Measurements from ENCODE around the gene CDK4. TPM values are rescaled to one million over a fixed set of nuclear protein-coding genes. Genes with fewer than 3 reads are reported as not detected.

Gene CDK4
- total RNA-seq, 2 experiments from 2014 or later, result 275 to 304 TPM

DNA sequence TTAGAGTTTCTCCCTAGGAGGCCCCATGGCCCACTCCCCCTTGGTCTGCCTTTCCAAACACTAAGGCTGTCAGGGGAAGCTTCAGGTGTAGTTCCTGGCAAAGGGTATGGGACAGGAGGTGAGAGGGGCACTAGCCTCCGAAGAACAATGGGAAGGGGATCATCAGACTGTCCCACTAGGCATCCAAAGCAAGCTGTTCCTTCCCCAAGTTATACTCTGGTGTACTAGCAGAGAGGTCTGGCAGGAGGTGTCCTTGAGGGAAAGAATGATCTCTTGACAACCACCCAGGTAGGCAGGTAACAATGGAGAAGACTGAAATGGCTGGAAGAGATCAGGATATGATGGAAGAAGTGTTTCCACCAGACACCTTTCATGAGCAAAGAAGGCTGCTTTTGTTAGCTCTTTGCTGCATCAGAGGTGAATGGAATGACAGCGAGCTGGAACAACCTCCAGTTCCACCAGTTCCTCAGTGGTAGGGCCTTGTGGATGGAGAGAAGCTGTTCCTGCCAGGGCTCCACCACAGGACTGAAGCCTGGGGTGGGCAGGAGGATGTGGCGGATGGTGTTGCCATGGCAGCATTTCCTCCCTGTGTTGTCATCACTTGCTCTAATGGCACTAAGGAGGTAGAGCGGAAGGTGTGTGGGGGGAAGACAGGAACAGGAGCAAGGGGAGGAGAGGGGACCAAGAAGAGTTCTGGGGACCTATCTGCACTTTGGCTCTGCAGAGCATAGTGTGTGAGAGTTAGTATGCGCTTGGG lies 11.3 kb downstream of the CDK4 start:
- H3K4me1 Mint-ChIP-seq, result peaks cover 55% of the 10 kb centered on the region

DNA sequence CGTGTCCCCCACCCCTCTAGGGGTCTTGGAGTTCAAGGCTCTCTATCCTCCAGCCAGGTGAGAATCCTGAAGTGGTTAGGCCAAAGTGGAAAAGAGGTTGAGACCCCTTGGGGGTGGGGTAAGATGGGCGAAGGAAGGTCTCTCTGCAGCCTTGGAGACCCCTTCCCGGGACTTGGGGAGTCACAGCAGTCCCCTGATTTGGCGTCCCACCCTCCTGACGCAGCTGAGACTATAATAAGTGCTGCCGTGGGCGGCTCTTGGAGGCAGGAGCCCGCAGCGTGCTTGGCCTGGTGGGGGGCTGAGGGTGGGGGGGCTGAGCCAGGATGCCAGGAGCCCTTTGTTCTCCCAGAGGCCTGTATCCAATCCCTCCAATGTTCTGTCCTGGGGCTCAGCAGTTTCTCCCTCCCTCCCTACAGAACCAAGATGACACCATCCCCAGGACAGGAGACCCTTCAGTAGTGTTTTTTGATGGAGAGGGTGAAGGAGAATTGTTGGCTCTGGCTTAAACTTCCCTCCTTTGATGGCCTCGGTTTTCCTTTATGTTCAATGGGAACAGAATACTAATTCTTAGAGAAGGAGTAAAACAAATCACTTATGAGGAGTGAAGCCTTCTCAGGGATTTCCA lies 12.1 kb downstream of the CDK4 start:
- H3K36me3 Mint-ChIP-seq, result peaks cover 5% of the 10 kb centered on the region
- peak overlapping the region; percentile 74 for H3K27ac Mint-ChIP-seq

More for the DNA sequence above, 11.3 kb downstream of the CDK4 start:
- peak; percentile 79 for DNase-seq
- Mint-ChIP-seq H3K36me3 (peaks cover 10% of the 10 kb centered on the region), H3K9me3 (no peaks in the 10 kb centered on the region), H3K4me3 (peak overlapping the region; percentile 94), H3K27ac (peak overlapping the region; percentile 87), H3K27me3 (no peaks in the 10 kb centered on the region)

DNA sequence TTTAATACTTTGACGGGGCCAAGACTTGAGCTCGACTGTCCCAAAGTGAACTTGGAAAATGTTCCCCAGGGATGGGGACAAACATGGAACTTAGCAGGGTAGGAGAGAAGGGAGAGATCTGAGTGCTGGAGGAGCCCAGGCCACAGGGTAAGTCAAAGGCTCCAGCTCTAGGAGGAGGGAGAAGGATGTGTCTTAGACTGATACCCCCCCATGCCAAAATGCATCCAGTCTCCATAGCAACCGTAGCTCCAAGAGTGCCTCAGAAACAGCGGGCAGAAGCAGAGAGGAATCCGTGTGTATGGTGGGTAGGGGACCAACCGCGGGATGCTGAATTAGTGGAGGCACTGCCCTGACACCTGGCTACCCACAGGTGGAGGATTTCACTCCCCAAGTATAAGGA lies 12.7 kb downstream of the CDK4 start:
- H3K9me3 Mint-ChIP-seq, result no peaks in the 10 kb centered on the region
- peak overlapping the region; percentile 74 for H3K27ac Mint-ChIP-seq
- H3K27me3 Mint-ChIP-seq, result no peaks in the 10 kb centered on the region
- no peak for DNase-seq
- H3K4me1 Mint-ChIP-seq, result peaks cover 43% of the 10 kb centered on the region
- peaks cover 5% of the 10 kb centered on the region for H3K36me3 Mint-ChIP-seq
- H3K4me3 Mint-ChIP-seq, result peak overlapping the region; percentile 63

More for the DNA sequence above, 12.1 kb downstream of the CDK4 start:
- H3K4me1 Mint-ChIP-seq, result peaks cover 47% of the 10 kb centered on the region
- H3K27me3 Mint-ChIP-seq, result no peaks in the 10 kb centered on the region
- DNase-seq, result no peak
- H3K9me3 Mint-ChIP-seq, result no peaks in the 10 kb centered on the region
- peak overlapping the region; percentile 63 for H3K4me3 Mint-ChIP-seq

DNA sequence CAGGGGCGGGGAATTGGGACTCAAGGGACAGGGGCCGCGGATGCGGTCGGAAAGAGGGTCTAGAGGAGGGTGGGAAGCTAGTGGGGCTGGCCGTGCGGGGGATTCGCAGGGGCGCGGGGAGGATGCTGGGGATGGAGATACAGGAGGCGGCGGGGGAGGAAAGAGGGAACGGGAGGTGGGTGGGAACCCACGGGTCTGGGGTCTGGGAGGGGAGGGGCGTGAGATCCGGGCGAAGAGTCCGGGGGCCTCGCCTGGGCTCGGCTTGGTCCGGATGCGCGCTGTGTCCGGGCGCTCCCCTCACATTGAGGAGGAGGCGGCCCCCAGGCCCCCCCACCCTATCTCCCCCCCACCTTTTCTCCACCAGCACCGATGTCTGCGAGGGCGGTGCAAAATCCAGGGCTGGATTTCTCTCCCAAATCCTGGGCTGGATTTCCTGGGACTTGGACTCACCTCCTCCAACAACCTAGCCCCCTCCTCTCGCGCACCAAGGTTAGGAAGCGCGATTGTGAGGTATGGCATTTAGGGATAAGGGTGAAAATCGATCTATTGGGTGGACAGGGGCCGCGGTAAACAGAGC lies 13.4 kb downstream of the CDK4 start, which contains the start of gene AGAP2:
Gene AGAP2, minus strand, starts transcription at position 82 of the 577 bp plus-strand sequence. CDS start 496 bp downstream, outside the sequence.
- peak within 1 kb of the TSS; percentile 74 for H3K27ac Mint-ChIP-seq
- H3K36me3 Mint-ChIP-seq, result peaks cover 5% of the 10 kb centered on the region
- peaks cover 36% of the 10 kb centered on the region for H3K4me1 Mint-ChIP-seq
- no peaks in the 10 kb centered on the region for H3K9me3 Mint-ChIP-seq
- H3K27me3 Mint-ChIP-seq, result no peaks in the 10 kb centered on the region
- no peak for DNase-seq
- H3K4me3 Mint-ChIP-seq, result peak within 1 kb of the TSS; percentile 63

DNA sequence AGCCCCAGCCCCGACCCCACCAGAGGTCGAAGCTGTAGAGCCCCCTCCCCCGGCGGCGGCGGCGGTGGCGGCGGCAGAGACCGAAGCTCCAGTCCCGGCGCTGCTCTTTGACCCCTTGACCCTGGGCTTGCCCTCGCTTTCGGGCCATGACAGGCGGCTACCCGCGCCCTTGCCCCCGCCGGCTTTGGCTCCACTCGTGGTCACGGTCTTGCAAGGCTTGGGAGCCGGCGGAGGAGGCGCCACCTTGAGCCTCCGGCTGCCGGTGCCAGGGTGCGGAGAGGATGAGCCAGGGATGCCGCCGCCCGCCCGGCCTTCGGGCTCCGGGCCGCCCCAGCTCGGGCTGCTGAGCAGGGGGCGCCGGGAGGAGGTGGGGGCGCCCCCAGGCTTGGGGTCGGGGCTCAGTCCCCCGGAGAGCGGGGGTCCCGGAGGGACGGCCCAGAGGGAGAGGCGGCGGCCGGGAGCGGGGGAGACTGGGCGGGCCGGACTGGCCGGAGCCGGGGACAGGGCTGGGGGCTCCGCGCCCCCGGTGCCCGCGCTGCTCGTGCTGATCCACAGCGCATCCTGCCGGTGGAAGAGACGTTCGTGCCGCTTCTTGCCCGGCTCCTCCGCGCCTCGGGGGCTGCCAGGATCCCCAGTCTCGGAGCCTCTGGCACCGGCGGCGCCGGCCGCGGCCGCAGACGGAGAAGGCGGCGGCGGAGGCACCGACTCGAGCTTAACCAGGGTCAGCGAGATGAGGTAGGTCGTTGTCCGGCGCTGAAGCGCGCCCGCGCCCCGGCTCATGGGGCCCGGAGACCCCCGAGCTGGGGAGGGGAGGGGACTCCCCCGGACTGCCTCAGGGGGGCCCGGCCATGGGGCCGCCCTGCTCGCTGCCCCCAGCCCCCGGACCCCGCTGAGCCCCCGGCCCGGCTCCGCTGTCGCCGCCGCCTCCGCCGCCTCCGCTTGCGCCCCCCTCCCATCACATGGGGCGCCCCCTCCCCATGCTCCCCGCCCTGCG lies 14.3 kb downstream of the CDK4 start:
- H3K27me3 Mint-ChIP-seq, result no peaks in the 10 kb centered on the region
- H3K9me3 Mint-ChIP-seq, result no peaks in the 10 kb centered on the region
- peaks cover 5% of the 10 kb centered on the region for H3K36me3 Mint-ChIP-seq
- no peak for DNase-seq
- peaks cover 34% of the 10 kb centered on the region for H3K4me1 Mint-ChIP-seq
- H3K4me3 Mint-ChIP-seq, result no peak overlapping the region
- no peak overlapping the region for H3K27ac Mint-ChIP-seq

DNA sequence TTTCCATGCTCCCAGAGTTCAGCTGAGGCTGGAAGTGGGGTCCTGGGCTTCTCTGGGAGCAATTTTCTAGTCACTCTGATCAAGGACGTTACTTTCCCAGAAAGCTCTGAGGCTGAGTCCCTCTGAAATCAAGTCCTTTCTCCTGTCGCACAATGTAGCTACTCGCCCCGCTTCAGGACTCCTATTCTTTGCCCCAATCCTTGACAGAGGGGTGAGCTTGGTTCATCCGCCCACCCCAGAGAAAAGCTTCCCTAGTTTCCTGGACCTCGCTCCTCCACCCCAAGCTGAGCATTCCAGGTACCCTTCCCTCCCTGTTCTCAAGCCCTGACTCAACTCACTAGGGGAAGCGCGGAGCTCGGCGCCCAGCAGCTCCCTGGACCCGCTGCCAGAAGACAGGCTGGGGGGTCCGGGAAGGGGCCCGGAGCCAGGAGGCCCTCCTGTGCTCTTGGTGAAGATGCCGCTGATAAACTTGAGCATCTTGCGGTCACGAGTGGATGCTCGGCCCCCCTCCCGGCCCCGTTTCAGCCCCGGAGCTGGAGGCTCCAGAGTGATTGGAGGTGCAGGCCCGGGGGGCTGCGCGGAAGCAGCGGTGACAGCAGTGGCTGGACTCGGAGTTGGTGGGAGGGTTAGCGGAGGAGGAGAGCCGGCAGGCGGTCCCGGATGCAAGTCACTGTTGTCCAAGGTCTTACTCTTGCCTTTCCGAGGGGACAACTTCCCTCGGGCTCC lies 15.2 kb downstream of the CDK4 start:
- Mint-ChIP-seq H3K4me3 (no peak overlapping the region), H3K9me3 (no peaks in the 10 kb centered on the region), H3K36me3 (peaks cover 7% of the 10 kb centered on the region), H3K27ac (no peak overlapping the region), H3K4me1 (peaks cover 29% of the 10 kb centered on the region), H3K27me3 (no peaks in the 10 kb centered on the region)
- no peak for DNase-seq

DNA sequence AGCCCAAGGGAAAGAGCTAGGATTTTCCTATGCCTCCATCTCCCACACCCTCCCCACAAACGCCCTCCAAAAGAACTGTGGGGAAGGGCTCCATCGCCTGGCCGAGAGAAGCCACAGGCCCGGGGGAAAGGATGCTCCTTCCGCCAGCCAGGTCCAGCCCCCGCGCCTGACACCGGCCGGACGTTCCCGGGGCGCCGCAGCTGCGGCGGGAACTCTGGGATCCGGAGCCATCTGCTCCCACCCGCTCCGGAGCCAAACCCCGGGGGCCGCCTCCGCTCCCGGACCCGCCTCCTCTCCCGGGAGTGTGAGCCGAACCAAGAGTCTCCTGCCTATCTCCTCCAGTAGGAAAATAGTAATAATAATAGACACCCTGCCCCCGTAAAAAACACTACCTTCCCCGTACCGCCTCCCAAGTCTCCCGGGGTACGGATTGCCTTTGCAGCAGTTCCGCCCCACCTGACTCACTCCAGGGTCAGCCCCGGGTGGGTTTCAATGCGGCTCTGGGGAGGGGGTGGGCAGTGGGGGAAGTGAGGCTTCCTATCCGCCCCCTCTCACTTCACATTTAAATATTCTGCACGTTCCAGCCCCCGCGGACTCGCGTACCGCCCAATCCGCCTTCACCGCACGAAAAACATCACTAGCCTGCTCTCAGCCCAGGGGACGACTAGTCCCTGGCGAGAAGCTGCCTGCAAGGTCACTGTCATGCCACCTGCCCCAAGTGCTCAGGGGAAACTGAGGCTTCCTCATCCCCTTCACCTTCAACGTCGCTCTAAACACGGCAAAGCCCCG lies 16.0 kb downstream of the CDK4 start:
- Mint-ChIP-seq H3K27me3 (no peaks in the 10 kb centered on the region), H3K4me3 (no peak overlapping the region), H3K9me3 (no peaks in the 10 kb centered on the region), H3K4me1 (peaks cover 27% of the 10 kb centered on the region), H3K36me3 (peaks cover 7% of the 10 kb centered on the region), H3K27ac (no peak overlapping the region)
- no peak for DNase-seq

DNA sequence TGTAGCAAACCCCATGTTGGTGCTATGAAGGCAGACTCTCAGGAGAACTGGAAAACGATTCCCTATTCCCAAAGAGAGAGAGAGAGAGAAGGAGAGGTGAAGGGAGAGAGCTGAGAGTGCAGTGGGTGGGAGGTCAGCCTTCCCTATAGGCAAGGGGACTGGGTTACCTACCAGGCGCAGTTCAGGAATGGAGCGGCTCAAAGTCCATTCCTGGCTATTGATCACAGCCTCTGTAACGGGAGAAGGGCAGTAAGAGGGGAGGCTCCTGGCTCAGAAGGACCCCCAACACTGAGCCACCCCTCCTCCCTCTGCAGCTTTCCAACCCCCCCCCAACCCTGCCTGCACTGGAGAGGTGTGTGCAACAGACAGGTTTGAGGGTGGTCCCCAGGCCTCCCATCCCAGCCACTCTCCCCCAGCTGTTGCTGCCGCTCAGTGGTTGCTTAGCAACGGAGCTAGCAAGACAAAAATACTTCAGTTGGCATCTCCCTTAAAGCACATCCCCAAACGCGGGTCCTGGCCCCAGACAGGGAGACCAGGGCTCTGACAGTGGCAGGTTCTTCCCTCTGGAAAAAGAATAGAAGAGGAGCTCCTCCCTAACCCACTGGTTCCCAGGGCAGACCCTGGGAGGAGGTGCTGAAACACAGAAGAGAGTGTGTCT lies 16.8 kb downstream of the CDK4 start:
- Mint-ChIP-seq H3K27me3 (no peaks in the 10 kb centered on the region), H3K36me3 (peaks cover 7% of the 10 kb centered on the region), H3K4me1 (peaks cover 20% of the 10 kb centered on the region), H3K27ac (no peak overlapping the region), H3K9me3 (no peaks in the 10 kb centered on the region), H3K4me3 (no peak overlapping the region)
- DNase-seq, result no peak

DNA sequence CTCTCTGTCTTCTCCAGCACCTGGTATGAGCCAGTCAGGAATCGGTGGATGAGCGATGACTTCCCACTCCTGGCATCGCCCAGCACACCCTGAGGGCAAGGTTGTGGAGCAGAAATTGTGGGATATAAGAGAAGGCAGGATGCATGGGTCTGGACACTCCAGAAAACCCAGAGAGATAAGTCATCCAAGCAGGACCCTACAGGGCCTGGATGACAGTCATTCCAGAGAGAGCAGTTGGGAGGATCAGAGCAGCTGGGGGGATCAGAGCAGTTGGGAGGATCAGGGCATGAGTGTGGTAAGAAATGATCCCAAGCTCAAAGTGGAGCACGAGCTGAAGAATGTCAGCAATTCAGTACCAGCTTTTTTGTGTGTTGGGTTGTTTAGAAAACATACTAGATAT lies 17.5 kb downstream of the CDK4 start:
- H3K27me3 Mint-ChIP-seq, result no peaks in the 10 kb centered on the region
- H3K36me3 Mint-ChIP-seq, result peaks cover 7% of the 10 kb centered on the region
- no peaks in the 10 kb centered on the region for H3K9me3 Mint-ChIP-seq
- no peak for DNase-seq
- peaks cover 14% of the 10 kb centered on the region for H3K4me1 Mint-ChIP-seq
- H3K27ac Mint-ChIP-seq, result peak overlapping the region; percentile 31
- no peak overlapping the region for H3K4me3 Mint-ChIP-seq

DNA sequence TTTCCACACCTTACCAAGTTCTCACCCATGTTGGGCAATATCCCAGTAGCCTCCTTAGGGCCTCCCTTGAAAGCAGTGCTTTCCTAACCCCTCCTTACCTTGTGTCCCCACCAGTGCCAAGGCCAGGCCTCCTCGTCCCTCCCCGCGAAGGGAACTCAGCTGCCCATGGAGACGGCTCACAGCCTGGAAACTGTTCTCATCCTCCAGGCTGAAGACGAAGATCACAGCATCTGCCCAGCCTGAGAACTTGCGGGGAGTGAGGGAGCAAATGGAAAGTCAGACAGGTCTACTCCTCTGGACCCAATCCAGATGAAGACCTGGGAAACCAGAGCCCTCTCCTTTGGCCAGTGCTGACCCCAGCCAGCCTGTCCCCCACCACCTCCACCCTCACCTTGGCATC lies 18.2 kb downstream of the CDK4 start:
- peaks cover 7% of the 10 kb centered on the region for H3K4me1 Mint-ChIP-seq
- H3K27ac Mint-ChIP-seq, result no peak overlapping the region
- H3K36me3 Mint-ChIP-seq, result peaks cover 7% of the 10 kb centered on the region
- no peaks in the 10 kb centered on the region for H3K27me3 Mint-ChIP-seq
- H3K4me3 Mint-ChIP-seq, result no peak overlapping the region
- no peak for DNase-seq
- no peaks in the 10 kb centered on the region for H3K9me3 Mint-ChIP-seq

DNA sequence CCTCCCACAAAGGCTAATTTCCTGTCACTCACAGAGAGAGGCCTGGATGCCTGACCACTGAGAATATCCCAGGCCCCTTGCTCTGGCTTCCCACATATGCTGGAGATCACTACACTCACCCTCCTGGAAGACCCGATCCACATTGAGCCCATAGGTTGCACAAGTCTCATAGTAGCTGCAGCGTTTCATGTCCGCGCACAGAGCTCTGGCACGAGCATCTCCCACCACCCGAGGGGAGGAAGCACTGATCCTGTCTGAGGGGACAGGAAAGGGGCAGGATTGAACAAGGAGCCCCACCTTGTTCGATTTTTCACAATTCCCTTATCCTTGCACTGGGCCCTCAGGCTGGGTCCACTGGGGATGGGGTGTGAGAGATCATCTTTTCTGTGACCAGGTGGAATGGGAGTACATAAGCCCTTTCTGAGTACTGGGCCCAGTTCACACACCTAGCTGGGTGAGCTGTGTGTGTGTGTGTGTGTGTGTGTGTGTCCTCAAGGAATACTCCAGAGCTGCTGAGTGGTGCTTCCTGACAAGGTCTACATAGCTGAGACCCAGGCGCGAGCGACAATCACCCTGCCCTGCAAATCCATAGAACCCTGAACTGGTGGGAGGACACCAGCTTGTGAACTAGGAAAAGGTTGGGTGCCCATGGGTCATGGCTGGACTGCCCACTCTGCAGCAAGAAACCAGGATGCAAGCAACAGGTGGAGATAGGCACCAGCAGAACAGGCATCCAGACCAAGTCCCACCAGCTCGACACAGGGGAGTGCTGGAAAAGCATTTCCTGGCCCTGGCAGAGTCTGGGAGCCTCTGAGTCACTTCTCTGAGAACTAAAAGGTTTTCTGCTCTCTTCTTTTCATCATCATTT lies 19.1 kb downstream of the CDK4 start:
- H3K4me3 Mint-ChIP-seq, result no peak overlapping the region
- no peaks in the 10 kb centered on the region for H3K27me3 Mint-ChIP-seq
- no peaks in the 10 kb centered on the region for H3K9me3 Mint-ChIP-seq
- peaks cover 6% of the 10 kb centered on the region for H3K4me1 Mint-ChIP-seq
- H3K36me3 Mint-ChIP-seq, result peaks cover 10% of the 10 kb centered on the region
- peak overlapping the region; percentile 11 for H3K27ac Mint-ChIP-seq
- no peak for DNase-seq

DNA sequence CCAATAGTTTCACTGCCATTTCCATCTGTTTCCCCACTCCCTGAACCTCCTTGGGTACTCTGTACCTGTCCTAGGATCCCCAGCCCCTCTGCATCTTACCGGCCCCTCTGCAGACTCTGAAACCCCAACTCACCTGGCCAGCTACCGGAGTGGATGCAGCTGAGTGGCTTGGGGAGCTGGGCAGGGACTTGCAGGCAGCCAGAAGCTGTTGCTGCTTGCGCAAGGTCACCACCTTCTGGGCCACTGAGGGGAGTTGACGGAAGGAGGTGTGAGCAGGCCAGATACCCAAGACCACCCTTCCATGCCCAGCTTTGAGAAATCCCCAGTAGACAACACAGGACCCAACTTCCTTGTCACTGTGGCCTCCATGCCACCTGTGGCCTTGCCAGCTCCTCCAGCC lies 19.8 kb downstream of the CDK4 start:
- Mint-ChIP-seq H3K27ac (no peak overlapping the region), H3K4me3 (no peak overlapping the region), H3K27me3 (no peaks in the 10 kb centered on the region), H3K9me3 (no peaks in the 10 kb centered on the region), H3K36me3 (peaks cover 13% of the 10 kb centered on the region), H3K4me1 (peaks cover 6% of the 10 kb centered on the region)
- no peak for DNase-seq

Data from activated naive CD8-positive, alpha-beta T cell treated with anti-CD3 and anti-CD28 coated beads for 36 hours (primary cell).